GM21825 (cell line): ENCODE data around the gene CUEDC1.

Experiments
- ATAC-seq: cut with Tn5 transposase; IDR thresholded peaks from one replicate; pipeline ENCODE4 v1.9.1; 2021; ENCODE audit warnings: mild to moderate bottlenecking, moderate library complexity; ENCODE audit not compliant: unreplicated experiment

The CUEDC1 gene, protein sequence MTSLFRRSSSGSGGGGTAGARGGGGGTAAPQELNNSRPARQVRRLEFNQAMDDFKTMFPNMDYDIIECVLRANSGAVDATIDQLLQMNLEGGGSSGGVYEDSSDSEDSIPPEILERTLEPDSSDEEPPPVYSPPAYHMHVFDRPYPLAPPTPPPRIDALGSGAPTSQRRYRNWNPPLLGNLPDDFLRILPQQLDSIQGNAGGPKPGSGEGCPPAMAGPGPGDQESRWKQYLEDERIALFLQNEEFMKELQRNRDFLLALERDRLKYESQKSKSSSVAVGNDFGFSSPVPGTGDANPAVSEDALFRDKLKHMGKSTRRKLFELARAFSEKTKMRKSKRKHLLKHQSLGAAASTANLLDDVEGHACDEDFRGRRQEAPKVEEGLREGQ

DNA sequence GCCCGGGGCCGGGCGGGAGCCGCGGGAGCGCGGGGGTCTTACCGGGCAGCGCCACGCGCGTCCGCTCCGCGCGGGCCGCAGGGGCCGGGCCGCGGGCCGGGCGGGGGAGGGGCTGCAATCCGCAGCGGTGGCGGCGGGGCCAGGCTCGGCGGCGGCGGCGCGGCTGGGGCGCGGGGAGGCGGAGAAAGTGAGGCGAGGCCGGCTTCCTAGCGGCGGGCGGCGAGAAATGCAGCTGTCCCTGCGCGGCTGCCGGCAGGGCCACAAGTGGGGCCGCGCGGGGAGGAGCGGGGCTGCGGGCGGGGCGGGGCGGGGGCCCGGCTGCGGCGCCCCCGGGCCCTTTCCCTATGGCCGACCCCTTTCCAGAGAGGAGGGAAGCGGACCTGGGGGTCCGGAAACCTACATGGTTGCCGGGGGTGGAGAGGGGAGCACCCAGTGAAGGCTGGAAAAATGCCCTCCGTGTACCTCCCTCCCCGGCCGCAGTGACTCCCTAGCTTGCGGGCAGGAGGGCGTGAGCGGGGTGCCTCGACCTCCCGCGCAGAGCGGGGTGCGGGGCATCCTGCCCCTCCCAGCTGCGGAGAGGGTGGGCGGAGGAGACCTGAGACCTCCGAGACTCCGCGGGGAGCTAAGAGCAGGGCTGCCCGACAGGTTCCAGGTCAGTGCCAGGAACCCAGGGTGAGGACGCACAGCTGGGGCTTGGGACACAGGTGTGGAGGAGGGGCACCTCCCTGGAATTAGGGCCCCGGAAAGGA lies at the start of gene CUEDC1:
Gene CUEDC1, minus strand, starts transcription at position 230 of the 749 bp plus-strand sequence. CDS start 69,848 bp downstream, outside the sequence.
- no peak for ATAC-seq

DNA sequence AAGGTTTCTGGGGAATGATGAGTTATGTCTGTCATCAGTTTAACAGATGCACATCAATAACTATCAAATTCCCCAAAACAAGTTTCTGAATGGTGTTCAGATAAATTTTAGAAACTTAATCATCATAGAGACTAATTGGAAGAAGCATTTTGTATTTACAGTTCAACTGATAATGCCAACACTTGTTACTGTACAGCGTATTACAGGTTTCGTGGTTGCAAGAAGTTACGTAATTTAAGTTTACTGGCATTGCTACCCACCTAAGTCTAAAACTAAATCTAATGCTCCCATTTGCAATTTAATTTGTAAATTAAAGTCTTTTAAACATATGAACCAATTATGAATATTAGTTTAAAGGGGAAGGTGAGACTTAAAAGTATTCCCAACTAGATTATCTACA lies 48.8 kb upstream of the CUEDC1 start:
- ATAC-seq: no peak

DNA sequence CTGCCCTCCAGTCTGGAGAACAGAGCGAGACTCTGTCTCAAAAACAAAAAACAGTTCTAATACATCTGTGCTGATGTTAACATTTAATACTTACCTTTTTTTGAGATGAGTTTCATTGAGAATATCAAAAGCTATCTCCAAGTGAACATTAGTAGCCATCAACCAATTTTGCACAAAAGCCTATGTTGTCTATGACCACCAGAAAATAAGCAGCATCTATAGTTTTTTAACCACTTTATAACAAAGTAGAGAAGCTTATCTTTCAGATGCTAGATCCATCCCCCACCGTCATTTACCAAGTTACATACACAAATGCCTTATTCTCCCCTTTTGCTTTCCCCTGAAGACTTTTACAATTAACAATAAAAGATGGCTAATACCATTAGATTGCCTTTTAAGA lies 47.8 kb upstream of the CUEDC1 start:
- ATAC-seq: no peak

DNA sequence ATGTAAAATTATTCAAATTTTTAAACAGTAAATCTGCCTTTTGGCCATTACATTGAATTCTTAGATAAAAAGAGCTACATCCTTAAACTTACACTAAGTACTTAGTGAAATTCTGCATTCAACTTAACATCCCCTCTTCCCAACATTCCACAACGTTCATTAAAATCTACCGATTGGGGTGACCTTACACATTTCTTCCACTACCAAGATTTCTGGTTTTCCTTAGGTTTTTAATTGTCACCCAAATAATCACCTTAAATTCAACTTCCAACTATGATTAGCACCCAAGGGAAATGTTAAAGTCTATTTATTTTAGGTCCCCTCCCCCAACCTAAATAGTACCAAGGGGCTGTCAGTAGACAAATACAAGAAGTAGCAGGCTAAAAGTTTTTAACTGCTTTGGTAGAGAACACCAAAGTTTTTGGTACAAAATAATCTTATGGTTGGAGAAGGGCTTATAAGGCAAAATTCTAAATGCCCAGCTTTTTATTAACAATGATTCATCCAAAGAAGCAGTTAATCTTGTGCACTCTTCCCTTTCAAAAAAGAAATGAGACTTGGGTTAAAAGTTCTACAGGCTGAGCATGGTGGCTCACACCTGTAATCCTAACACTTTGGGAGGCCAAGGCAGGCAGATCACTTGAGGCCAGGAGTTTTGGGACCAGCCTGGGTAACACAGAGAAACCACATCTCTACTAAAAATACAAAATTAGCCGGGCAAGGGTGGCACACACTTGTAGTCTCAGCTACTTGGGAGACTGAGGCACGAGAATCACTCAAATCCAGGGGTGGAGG lies 47.1 kb upstream of the CUEDC1 start:
- ATAC-seq: no peak

DNA sequence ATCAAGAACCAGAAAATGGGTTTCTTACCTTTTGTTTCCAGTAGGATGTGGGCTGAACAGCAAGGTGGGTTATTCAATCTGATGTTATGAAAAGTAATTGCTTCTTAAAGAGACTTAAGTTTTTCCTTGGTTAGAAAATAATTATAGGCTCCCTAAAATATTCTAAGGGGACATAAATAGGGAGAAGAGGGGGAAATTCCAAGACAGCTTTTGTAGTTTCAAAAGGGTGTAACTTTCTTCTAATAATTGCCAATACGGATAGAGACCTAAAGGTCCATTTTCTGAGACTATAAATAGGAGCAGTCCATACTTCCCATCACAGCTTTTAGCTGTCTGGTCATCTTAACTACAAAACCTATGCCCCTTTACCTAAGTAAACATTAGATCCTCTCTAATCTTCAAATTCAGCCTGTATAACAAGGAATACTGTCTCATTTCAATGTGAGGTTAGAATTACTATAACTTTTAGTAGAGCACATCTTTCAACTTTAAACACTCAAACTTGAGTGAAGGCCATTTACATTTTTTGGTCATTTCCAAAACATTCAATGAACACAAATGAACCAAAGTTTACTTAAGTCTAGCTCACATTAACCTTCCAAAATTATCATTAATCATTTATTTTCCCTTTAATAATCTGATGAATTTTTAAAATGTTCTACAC lies 46.4 kb upstream of the CUEDC1 start:
- ATAC-seq: no peak

DNA sequence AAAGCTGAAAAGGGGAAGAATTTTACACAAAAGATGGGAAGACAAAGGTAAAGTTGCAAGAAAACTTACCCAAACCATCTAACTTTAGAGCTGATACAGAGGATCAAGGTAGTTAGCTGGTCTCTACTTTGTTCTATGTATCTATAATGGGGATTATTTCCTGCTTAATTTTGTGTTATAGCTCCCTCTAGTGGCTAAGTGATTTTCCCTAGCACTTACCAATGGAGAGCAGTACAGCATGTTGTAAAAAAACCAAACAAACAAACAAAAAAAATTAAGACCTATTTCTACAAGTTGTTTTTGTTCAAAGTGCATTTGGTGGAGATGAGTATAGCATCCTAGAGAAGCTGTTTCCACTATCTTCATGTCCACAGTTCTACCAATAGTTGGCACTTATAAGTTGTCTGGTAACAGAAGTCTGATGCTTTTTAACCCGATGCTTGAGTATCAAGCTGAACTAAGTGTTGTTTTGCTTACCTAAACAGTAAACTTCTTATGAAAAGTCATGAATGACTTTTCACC lies 44.3 kb upstream of the CUEDC1 start:
- ATAC-seq: no peak

DNA sequence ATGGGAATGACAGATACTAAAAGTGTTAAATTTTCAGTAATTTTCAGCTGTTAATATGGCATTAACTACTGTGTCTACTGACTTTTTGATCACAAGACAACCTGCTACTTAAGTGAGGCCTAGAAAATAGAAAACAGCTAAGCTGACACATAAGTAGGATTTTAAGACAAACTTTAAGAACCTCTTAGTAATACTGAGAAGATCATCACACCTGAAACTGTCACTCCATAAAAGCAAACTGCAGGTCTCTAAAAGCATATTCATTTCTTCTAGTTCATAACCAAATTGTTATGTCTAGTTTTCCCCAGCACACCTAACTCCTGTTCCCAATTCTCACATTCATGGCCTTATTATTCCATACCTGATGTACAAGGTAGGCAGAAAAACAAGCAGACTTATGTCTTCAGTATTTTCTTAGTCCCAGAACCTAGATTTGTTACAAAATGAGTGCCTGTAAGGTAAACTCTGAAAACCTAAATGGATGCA lies 43.8 kb upstream of the CUEDC1 start:
- no peak for ATAC-seq

DNA sequence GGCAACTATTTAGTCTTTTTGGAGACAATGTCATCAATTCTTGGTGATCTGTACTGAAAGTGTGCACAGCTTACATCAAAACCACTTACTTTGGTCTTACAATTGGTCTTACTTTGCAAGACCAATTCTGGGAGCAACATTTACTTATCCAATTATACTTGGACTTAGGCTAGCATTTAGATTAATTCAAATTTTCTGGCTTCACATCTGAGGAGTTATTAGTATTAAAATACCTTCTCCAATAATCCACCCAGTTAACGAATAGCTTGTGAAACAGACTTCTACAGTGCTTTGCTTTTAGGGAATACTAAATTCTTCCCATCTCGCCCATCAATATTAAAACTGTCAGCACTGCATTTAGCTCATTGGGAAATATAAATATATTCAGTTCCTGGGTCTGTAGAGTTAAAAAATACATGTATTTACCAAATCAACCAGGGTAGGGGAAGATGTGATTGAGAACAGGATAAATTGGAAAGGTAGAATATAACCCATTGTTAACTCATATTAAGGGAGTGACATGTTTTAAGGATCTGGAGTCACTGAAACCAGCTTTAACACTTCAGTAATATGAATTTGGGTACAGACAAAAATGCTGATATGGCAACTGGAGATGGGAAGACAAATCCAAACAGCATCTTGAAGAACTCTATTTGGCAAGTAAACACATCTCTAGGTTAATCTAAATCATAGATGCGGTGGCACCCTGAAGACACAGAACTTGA lies 42.0 kb upstream of the CUEDC1 start:
- ATAC-seq: no peak

DNA sequence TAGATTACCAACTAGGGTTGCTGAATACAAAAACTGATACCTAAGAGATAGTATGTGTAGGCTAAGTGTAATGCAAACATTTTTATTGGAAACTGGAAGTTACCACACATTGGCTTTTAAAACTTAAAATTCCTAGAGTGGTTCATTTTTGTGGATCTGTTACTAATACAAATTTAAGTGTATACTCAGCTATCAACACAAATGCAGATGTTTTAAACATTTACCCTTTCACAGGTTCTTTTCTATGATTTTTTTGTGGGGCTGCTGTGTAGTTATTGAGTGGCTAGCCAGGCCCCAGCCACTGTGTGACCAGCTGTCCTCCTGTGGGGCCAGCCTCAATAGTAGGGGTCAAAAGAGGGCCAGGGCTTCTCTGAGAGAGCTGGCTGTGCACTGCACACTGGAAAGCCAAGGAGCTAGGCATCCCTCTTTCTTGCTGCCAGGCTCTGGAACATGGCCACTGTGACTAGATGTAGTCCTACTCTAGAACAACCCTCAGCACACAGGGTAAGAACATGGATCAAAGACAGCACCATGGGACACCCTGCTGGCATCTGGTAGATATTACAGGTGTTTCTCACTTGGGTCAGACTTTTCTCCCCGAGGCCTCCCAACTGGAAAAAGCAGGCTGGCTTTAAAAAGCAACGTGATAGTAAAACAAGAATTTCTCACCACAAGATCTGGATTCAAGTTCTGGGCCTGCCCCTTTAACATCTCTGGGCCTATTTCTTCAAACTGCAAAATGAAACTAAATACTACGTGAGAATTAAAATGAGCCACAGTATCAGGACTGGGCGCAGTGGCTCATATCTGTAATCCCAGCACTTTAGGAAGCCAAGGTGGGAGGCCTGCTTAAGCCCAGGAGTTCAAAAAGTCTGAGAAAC lies 40.1 kb upstream of the CUEDC1 start:
- ATAC-seq: no peak

DNA sequence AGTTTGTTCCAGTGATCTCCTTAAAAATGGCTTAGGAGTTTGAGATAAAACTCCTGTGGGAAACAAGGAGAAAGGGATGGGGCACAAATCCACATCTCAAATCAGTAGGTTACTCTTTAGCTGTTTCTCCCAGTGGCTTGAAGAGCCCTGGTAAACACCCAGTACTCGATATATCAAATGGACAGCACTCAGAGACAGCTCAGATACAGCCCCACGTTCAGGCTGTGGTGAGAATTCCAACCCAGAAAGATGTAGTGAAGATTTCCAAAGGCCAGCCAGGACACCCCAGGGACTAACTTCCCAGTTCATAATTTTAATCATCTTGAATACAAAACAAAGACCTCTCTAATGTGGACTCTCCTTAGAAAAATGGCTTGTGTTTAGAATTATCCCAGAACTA lies 39.2 kb upstream of the CUEDC1 start:
- ATAC-seq: no peak

DNA sequence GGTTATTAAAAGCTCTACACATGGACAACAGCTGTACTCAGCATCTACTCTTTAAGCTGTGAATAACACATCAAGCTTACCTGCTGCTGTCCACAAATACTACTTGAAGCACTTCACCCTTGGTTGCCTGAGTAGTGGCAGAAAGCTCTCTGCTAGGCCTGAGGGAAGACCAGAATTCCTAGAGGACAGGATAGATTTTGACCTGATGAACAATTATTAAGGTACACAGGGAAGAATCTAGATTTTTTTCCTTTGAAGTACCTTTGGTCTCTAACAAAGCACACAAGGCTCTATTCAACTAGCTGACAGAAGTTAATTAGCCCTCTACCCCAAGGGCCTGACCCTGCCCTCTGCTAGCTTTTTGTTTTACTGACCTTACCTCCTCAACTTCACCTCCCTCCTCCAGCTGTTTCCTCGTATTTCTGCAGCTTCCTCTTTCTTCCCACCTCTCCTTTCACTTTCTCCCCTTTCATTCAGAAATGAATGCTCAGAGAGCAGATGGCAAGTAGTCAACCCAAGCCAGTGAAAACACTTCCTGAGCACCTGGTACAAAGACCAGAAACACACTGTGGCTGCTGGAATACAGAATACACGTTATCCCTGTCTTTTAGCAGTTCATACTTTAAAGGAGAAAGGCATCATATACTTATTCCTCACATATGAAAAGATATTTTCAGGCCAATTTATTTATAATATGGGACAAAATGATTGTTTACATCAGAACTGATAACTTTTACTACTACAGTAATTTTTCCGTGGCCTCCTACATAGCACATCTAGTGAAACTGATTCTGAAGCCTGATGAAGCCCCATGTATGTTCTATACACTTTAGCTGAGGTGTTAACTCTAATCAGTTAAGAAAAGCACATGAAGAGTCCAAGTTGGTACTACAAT lies 38.5 kb upstream of the CUEDC1 start:
- no peak for ATAC-seq

DNA sequence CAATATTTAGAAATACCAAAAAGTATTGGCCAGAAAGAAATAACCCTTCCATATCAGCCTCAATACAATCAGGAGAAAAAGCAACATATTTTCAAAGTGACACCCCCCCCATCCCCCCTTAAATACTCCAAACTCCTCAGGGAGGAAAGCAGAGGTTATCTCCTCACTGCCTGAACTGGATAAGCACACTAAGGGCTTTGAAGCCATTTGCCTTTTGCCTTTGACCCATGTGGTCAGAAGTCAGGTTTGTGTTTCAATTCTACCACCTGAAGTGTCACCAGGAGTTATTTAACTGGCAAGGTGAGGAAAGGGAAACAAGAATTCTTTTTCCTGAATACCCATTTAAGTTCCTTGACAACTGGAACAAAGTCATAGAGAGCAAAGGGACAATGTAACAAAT lies 36.3 kb upstream of the CUEDC1 start:
- no peak for ATAC-seq

DNA sequence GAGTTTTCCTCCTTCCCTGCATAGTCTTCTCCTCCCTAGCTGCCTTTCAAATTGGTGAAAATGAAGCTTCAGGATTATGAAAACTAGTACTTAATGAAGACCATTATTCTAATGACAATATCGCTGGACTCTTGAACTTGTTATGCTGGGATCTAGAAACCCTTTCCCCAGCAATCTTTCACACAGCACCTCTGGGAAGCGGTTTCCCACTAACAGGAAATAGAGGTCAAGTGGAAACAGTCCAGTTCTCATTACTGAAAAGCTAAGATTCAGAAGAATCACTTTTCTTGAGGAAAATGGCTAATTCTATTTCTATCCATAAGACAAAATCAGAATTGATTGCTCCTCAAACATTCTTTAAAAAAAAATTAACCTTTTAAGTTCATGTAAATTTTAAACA lies 34.8 kb upstream of the CUEDC1 start:
- no peak for ATAC-seq

DNA sequence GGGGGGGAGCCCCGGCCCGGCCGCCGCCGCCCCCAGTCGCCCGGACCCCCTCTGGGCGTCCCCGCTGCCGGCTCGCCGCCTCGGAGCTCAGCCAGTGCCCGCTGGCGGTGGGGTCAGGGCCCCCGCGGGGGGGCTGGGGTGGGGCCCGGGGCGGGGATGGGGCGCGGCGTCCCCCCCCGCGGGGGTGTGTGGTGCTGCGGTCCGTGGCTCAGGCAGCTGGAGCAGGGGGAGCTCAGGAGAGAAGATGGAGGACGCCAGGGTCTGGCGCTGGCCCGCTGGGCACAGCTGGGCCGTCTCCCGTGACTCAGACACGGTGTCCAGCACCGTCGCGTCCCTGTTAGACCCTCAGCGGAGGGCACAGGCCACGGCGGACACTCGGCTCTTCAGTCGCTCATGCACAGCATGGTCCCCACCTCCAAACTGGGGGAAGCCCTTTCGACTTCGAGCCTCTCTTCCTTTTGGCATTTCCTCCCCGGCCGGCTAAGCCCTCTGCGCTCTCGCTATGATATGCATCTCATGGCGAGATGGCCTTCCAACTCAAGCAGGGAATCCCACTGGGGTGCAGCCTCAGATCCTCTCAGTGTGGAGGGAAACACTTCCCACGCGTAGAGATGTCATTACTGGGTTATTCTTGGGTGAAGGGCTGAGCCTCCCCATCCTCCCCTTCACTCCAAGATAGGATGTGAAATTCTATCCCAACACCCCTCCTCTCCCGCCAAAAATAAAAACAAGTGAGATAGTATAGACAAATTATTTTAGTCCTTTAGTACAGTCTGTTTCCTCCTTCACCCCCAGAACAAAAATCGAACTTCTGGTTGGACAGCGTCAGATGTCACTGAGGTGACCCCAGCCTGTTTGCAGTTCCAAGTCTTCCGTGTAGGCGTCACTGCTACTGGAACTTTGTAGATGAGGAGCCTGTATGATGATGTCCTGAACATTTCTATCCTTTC lies 33.4 kb upstream of the CUEDC1 start:
- peak; percentile 60 for ATAC-seq

DNA sequence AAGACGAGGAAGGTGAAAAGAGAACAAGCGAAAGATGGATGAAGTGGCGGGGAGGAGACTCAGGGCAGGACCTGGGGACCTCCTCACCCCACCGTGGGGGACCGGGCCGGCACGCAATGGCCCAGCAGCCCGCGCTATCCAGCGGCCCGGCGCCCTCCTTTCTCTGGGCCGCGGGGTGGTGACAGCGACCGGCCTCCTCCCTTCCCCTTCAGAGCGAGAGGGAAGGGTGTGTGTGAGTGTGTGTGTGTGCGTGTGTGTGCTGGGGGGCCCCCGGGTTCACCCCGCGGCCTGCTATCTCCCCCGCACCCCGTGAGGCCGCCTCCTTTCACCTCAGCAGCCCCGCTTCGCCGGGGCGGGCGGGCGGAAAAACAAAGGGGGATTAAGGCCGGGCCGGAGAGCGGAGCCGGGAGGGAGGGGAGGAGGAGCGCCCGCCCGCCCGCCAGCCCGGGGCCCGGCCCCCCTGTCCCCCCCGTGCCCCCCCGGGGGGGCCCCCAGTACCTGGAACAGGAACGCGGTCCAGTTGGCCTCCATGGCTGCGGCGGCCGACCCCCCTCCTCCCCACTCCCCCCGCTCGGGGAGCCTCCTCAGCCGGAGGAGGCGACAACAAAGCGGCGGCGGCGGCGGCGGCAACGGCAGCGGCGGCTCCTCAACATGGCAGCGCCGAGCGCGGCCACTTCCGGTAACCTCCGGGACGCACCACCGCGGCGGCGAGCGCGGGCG lies 32.5 kb upstream of the CUEDC1 start, which contains the start of gene VEZF1:
Gene VEZF1, minus strand, starts transcription at position 674 of the 720 bp plus-strand sequence. Its CDS starts 143 bp downstream, at position 531.
- ATAC-seq: peak; percentile 52
